MCF 10A (cell line): ENCODE data around the gene ADTRP. TPM values are rescaled to one million over a fixed set of nuclear protein-coding genes. Genes with fewer than 3 reads are reported as not detected.

Experiments used
- BruUV-seq: library from RNA; stranded (reverse); fragments of 400-500 nt; replicated peaks from 2 replicates; lab custom pipeline; 2021; lab: Mats Ljungman, UMichigan
- CTCF ChIA-PET: fragments of 300-600 bp; sonication (Branson Sonifier 250); formaldehyde crosslinking; extraction: SDS; loops from one replicate; lab custom pipeline; 2021; ENCODE audit warnings: antibody characterized with exemption, inconsistent platforms; lab: Yijun Ruan, JAX
- POLR2A ChIA-PET: fragments of 300-600, 350-650 bp; sonication (Branson Sonifier 250); formaldehyde crosslinking; extraction: SDS; loops from one replicate; lab custom pipeline; 2020; ENCODE audit warnings: antibody characterized with exemption, inconsistent platforms; lab: Yijun Ruan, JAX
- DNase-seq: peaks from one replicate; pipeline ENCODE4 v3.0.0-alpha.2; 2018; ENCODE audit not compliant: unreplicated experiment
- H3K27ac Mint-ChIP-seq: one replicate; pipeline ENCODE4 v1.8.0; 2022; ENCODE audit warnings: mild to moderate bottlenecking, low read depth, mixed read lengths; ENCODE audit not compliant: unreplicated experiment
- H3K27me3 Mint-ChIP-seq: one replicate; pipeline ENCODE4 v1.8.0; 2022; ENCODE audit warnings: mixed read lengths; ENCODE audit not compliant: insufficient read depth, unreplicated experiment
- H3K36me3 Mint-ChIP-seq: one replicate; pipeline ENCODE4 v1.8.0; 2022; ENCODE audit warnings: mild to moderate bottlenecking, moderate library complexity, mixed read lengths; ENCODE audit not compliant: insufficient read depth, unreplicated experiment
- H3K4me1 Mint-ChIP-seq: one replicate; pipeline ENCODE4 v1.8.0; 2022; ENCODE audit warnings: mixed read lengths; ENCODE audit not compliant: insufficient read depth, unreplicated experiment
- H3K4me3 Mint-ChIP-seq: one replicate; pipeline ENCODE4 v1.8.0; 2022; ENCODE audit warnings: mild to moderate bottlenecking, moderate library complexity, mixed read lengths; ENCODE audit not compliant: unreplicated experiment
- H3K9me3 Mint-ChIP-seq: one replicate; pipeline ENCODE4 v1.8.0; 2022; ENCODE audit warnings: mixed read lengths; ENCODE audit not compliant: unreplicated experiment
- intact Hi-C: fragments of 100-400 bp; cut with micrococcal nuclease; formaldehyde crosslinking; loops from 2 replicates; pipeline ENCODE4 v1.14.1; 2022
- total RNA-seq: library from RNA; stranded (reverse); gene quantifications from 2 replicates; pipeline ENCODE4 v1.2.3, GENCODE V29; 2022
- TF ChIP-seq, protein P1 (sequence below): fragments of 200-600 bp; IDR thresholded peaks from one replicate; pipeline ENCODE4 v1.8.0; 2022; ENCODE audit warnings: antibody characterized with exemption, mild to moderate bottlenecking; ENCODE audit not compliant: unreplicated experiment

Gene ADTRP
- total RNA-seq, 1 experiment from 2014 or later = 14.8 TPM

DNA sequence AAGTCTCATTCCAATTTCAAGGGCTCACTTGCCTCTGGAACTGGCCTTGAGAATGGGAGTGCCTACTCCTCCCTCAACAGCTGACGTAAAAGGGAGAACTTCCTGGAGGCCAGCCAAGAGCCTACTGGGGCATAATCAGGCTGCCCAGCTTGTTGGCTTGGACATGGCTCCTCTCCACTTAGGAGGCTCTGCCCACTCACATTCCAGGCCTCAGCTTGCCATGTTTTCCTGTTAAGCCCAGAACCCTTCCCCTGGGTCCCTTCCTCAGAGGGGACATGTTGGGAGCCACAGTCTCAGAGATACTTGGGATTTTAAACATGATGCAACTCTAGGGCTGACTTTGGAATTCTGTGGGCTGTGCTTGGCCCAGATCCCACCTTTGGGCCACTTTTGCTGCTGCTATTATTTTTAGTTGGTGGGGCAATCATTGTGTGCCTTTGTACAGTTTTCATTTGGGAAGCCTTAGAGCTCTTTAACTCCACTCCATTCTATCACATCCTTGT, 31.5 kb upstream of the ADTRP start:
- CTCF ChIA-PET = interaction anchor here (0.6 to 1.5 kb wide), 4 partner anchors 9 to 40 kb away, joined by 3 to 4 read pairs (median 4); no protein-coding TSS in a partner anchor
- no TSS peak for BruUV-seq
- Mint-ChIP-seq H3K4me1 (peaks cover 43% of the 10 kb centered on the region), H3K4me3 (peak overlapping the region; percentile 28), H3K36me3 (no peaks in the 10 kb centered on the region), H3K9me3 (no peaks in the 10 kb centered on the region), H3K27me3 (no peaks in the 10 kb centered on the region), H3K27ac (peak overlapping the region; percentile 86)
- POLR2A ChIA-PET = interaction anchor here (0.7 to 3.0 kb wide), 4 partner anchors 39 to 204 kb away, joined by 3 to 37 read pairs (median 4); no protein-coding TSS in a partner anchor
- intact Hi-C loops = loop anchor here (1.0 kb wide), 2 partner anchors 40 to 201 kb away; no protein-coding TSS in a partner anchor
- peak; percentile 98 for DNase-seq
- TF ChIP-seq, protein P1, sequence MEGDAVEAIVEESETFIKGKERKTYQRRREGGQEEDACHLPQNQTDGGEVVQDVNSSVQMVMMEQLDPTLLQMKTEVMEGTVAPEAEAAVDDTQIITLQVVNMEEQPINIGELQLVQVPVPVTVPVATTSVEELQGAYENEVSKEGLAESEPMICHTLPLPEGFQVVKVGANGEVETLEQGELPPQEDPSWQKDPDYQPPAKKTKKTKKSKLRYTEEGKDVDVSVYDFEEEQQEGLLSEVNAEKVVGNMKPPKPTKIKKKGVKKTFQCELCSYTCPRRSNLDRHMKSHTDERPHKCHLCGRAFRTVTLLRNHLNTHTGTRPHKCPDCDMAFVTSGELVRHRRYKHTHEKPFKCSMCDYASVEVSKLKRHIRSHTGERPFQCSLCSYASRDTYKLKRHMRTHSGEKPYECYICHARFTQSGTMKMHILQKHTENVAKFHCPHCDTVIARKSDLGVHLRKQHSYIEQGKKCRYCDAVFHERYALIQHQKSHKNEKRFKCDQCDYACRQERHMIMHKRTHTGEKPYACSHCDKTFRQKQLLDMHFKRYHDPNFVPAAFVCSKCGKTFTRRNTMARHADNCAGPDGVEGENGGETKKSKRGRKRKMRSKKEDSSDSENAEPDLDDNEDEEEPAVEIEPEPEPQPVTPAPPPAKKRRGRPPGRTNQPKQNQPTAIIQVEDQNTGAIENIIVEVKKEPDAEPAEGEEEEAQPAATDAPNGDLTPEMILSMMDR = no peak

DNA sequence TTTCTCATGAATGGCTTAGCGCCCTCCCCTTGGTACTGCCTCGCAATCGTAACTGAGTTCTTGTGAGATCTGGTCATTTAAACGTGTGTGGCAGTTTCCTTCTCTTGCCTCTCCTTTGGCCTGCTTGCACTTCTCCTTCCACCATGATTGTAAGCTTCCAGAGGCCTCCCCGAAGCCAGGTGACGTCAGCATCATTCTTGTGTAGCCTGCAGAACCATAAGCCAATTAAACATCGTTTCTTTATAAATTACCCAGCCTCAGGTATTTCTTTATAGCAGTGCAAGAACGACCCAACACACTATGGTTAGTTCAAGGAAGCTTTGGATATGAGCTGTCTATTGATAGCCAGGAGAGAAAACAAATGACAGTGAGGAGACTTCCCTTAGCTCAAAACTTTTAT, 29.5 kb upstream of the ADTRP start:
- H3K4me1 Mint-ChIP-seq = peaks cover 51% of the 10 kb centered on the region
- TF ChIP-seq, protein P1 = no peak
- no peak overlapping the region for H3K27ac Mint-ChIP-seq
- no peaks in the 10 kb centered on the region for H3K27me3 Mint-ChIP-seq
- no peak overlapping the region for H3K4me3 Mint-ChIP-seq
- POLR2A ChIA-PET = no interaction called here
- intact Hi-C loops = no loop called here
- no peaks in the 10 kb centered on the region for H3K9me3 Mint-ChIP-seq
- H3K36me3 Mint-ChIP-seq = peaks cover 4% of the 10 kb centered on the region
- BruUV-seq = no TSS peak
- no peak for DNase-seq
- CTCF ChIA-PET = no interaction called here

DNA sequence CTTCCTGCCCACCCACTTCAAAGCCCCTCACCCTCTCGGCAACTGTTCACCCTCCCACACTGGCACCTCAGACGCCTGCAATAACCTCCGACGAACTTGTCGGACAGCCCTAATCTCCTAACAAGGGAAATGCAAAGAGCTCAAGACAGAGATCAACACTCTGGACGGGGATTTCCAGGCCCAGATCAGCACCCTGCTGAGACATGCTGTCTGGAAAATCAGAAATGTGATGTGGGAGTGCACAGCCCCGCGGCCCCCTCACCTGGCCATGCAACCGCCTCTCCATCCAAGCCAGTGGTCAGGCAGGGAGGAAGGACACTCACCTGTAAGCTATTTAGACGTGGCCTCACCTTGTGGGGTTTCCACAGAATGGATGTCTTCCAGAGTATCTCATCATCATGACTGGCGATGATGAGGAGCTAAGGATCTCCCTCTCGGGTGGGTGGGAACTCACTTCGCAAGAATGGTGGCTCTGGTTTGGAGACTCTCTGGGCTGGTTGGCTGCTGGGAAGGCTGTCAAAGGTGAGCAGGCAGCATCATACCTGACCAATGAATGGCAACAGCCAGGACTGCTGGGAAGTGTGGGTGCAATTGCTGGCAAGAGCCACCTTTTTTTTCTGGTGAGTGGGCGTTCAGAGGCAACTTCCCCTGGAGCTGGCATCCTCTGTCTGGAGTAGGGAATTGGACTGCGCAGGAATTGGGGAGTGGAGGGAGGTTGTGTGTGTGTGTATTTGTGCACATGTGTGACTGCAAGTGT, 28.1 kb upstream of the ADTRP start:
- intact Hi-C loops = no loop called here
- H3K4me3 Mint-ChIP-seq = no peak overlapping the region
- H3K9me3 Mint-ChIP-seq = no peaks in the 10 kb centered on the region
- H3K4me1 Mint-ChIP-seq = peaks cover 51% of the 10 kb centered on the region
- TF ChIP-seq, protein P1 = no peak
- POLR2A ChIA-PET = interaction anchor here (0.8 to 3.4 kb wide), 3 partner anchors 37 to 206 kb away, joined by 4 to 14 read pairs (median 9); partner anchors contain the start of gene HIVEP1
- H3K27ac Mint-ChIP-seq = no peak overlapping the region
- H3K36me3 Mint-ChIP-seq = peaks cover 6% of the 10 kb centered on the region
- peak; percentile 77 for DNase-seq
- no TSS peak for BruUV-seq
- no peaks in the 10 kb centered on the region for H3K27me3 Mint-ChIP-seq
- CTCF ChIA-PET = no interaction called here
